NT2/D1 (cell line): ENCODE measurements around the gene KRTAP5-3.

ENCODE experiments used
- SUZ12 ChIP-seq: IDR thresholded peaks from 2 replicates; pipeline ENCODE4 v1.6.1; 2011; ENCODE audit not compliant: insufficient read length, insufficient read depth; ENCODE audit errors: extremely low read depth
- YY1 ChIP-seq: IDR thresholded peaks from 2 replicates; pipeline ENCODE4 v1.6.1; 2011; ENCODE audit not compliant: insufficient read length, insufficient read depth

- TF ChIP-seq SUZ12 = no peak
- no peak for TF ChIP-seq YY1
Observed at GRCh38 chr11:1576825-1577224, 31.4 kb downstream of the KRTAP5-3 start.
